Choroid plexus epithelial cell (primary cell): ENCODE results near the gene SMURF2.

Experiments
- DNase-seq: peaks from one replicate; pipeline ENCODE4 v3.0.0-alpha.2; 2010; ENCODE audit warnings: low read depth
- H3K4me3 ChIP-seq: 2 replicates; pipeline ENCODE4 v1.5.1; 2011; ENCODE audit warnings: low read depth, mild to moderate bottlenecking, control low read depth, low read length, moderate library complexity
- CTCF ChIP-seq: conservative IDR thresholded peaks from 2 replicates; pipeline ENCODE4 v1.5.1; 2011; ENCODE audit warnings: low read depth, mild to moderate bottlenecking, control low read depth, inconsistent platforms, low read length, moderate library complexity

SMURF2 gene

GRCh38 chr17:64551461-64551860 is 110.6 kb downstream of the SMURF2 start:
- H3K4me3 ChIP-seq: no peak overlapping the region
- DNase-seq: no peak
- TF ChIP-seq CTCF: no peak

- no peak overlapping the region for H3K4me3 ChIP-seq
- no peak for TF ChIP-seq CTCF
- DNase-seq: no peak
These were observed 114.8 kb downstream of the SMURF2 start for GRCh38 chr17:64547319-64547718.

GRCh38 chr17:64546716-64547115 is 115.4 kb downstream of the SMURF2 start:
- TF ChIP-seq CTCF: no peak
- no peak overlapping the region for H3K4me3 ChIP-seq
- DNase-seq: no peak

GRCh38 chr17:64544742-64545141 is 117.4 kb downstream of the SMURF2 start:
- H3K4me3 ChIP-seq: no peak overlapping the region
- no peak for DNase-seq
- TF ChIP-seq CTCF: no peak

GRCh38 chr17:64540118-64540776 is 121.9 kb downstream of the SMURF2 start:
- H3K4me3 ChIP-seq: no peak overlapping the region
- TF ChIP-seq CTCF: no peak
- no peak for DNase-seq

- no peak overlapping the region for H3K4me3 ChIP-seq
- no peak for DNase-seq
- no peak for TF ChIP-seq CTCF
These were observed 123.5 kb downstream of the SMURF2 start for GRCh38 chr17:64538508-64539130.

GRCh38 chr17:64537488-64537887 is 124.6 kb downstream of the SMURF2 start:
- TF ChIP-seq CTCF: no peak
- DNase-seq: no peak
- no peak overlapping the region for H3K4me3 ChIP-seq
